PC-3 (cell line): ENCODE results near the gene PROSER1. TPM values are rescaled to one million over a fixed set of nuclear protein-coding genes. Genes with fewer than 3 reads are reported as not detected.

Experiments
- ATAC-seq: fragments of 200-7000 bp; cut with Tn5 transposase; 2 replicates; pipeline ENCODE4 v1.9.1; 2020; ENCODE audit warnings: mild to moderate bottlenecking, moderate library complexity
- BruUV-seq: library from RNA; stranded (reverse); fragments of 400-500 nt; replicated peaks from 2 replicates; lab custom pipeline; 2021; lab: Mats Ljungman, UMichigan
- CTCF ChIA-PET: fragments of 300-600 bp; sonication (Branson Sonifier 250); formaldehyde crosslinking; loops from one replicate; lab custom pipeline; 2022; ENCODE audit warnings: antibody characterized with exemption; lab: Charles Lee
- POLR2A ChIA-PET: fragments of 300-600 bp; sonication (Branson Sonifier 250); formaldehyde crosslinking; loops from one replicate; lab custom pipeline; 2022; ENCODE audit warnings: antibody characterized with exemption; ENCODE audit not compliant: unreplicated experiment; lab: Charles Lee
- DNase-seq: peaks from one replicate; pipeline ENCODE4 v3.0.0-alpha.2; 2015
- H2AFZ ChIP-seq: fragments of 300-600 bp; sonication (generic); 2 replicates; pipeline ENCODE4 v1.6.0; 2016; ENCODE audit warnings: antibody characterized with exemption, low read length
- H3F3A ChIP-seq: fragments of 300-600 bp; sonication (generic); one replicate; pipeline ENCODE4 v1.6.0; 2017; ENCODE audit warnings: antibody characterized with exemption, low read length, control low read depth, mild to moderate bottlenecking; ENCODE audit not compliant: unreplicated experiment
- H3K27ac ChIP-seq: fragments of 300-600 bp; sonication (generic); 2 replicates; pipeline ENCODE4 v1.5.1; 2016; ENCODE audit warnings: mild to moderate bottlenecking, low read length
- H3K27me3 ChIP-seq: fragments of 300-600 bp; sonication (generic); 2 replicates; pipeline ENCODE4 v1.6.1; 2016; ENCODE audit warnings: low read length, mixed read lengths
- H3K36me3 ChIP-seq: fragments of 300-600 bp; sonication (generic); 2 replicates; pipeline ENCODE4 v1.6.1; 2016; ENCODE audit warnings: low read depth, mixed run types, low read length, mixed read lengths
- H3K4me1 ChIP-seq: fragments of 300-600 bp; sonication (generic); 2 replicates; pipeline ENCODE4 v1.5.1; 2016; ENCODE audit warnings: low read length; ENCODE audit not compliant: insufficient read depth
- H3K4me2 ChIP-seq: fragments of 300-600 bp; sonication (generic); 2 replicates; pipeline ENCODE4 v1.6.0; 2016; ENCODE audit warnings: low read length
- H3K4me3 ChIP-seq: fragments of 300-600 bp; sonication (generic); 2 replicates; pipeline ENCODE4 v1.5.1; 2016; ENCODE audit warnings: mild to moderate bottlenecking, low read length, mixed read lengths
- H3K79me2 ChIP-seq: fragments of 300-600 bp; sonication (generic); 2 replicates; pipeline ENCODE4 v1.6.1; 2017; ENCODE audit warnings: low read length, mixed read lengths
- H3K9ac ChIP-seq: fragments of 300-600 bp; sonication (generic); 2 replicates; pipeline ENCODE4 v1.6.0; 2016; ENCODE audit warnings: mild to moderate bottlenecking, low read length
- H3K9me2 ChIP-seq: fragments of 300-600 bp; sonication (generic); replicated peaks from 2 replicates; pipeline ENCODE4 v1.6.1; 2016; ENCODE audit warnings: mixed run types, low read length, mixed read lengths
- H3K9me3 ChIP-seq: fragments of 300-600 bp; sonication (generic); 2 replicates; pipeline ENCODE4 v1.6.1; 2016; ENCODE audit warnings: low read length, mixed read lengths
- H4K20me1 ChIP-seq: fragments of 300-600 bp; sonication (generic); 2 replicates; pipeline ENCODE4 v1.6.1; 2016; ENCODE audit warnings: low read length, mixed read lengths
- EZH2 ChIP-seq: fragments of 300-600 bp; sonication (generic); IDR thresholded peaks from one replicate; pipeline ENCODE4 v1.6.1; 2017; ENCODE audit warnings: antibody characterized with exemption, mild to moderate bottlenecking, low read length; ENCODE audit not compliant: unreplicated experiment
- EZH2phosphoT487 ChIP-seq: fragments of 300-600 bp; sonication (generic); IDR thresholded peaks from 2 replicates; pipeline ENCODE4 v1.6.1; 2018; ENCODE audit warnings: mild to moderate bottlenecking, antibody characterized with exemption, low read length, borderline replicate concordance
- intact Hi-C: fragments of 100-400 bp; cut with micrococcal nuclease; formaldehyde crosslinking; loops from 2 replicates; pipeline ENCODE4 v1.9.0; 2023
- total RNA-seq: library from RNA; depleted of rRNA; stranded (reverse); fragments of >200 nt; gene quantifications from 2 replicates; pipeline ENCODE4 v1.2.3, GENCODE V29; 2014
- TF ChIP-seq, protein P1 (sequence below): fragments of 300-600 bp; sonication (generic); conservative IDR thresholded peaks from 2 replicates; pipeline ENCODE4 v1.5.1; 2017; ENCODE audit warnings: antibody characterized with exemption, low read depth, mild to moderate bottlenecking, low read length

PROSER1 gene
- total RNA-seq, 1 experiment from 2014 or later = 6.6 TPM

- Histone ChIP-seq H3K4me2 (no peak overlapping the region), H3K9me3 (no peaks in the 10 kb centered on the region), H3K4me1 (no peaks in the 10 kb centered on the region), H2AFZ (no peak overlapping the region), H3K36me3 (peaks cover 27% of the 10 kb centered on the region), H4K20me1 (no peaks in the 10 kb centered on the region), H3K79me2 (no peaks in the 10 kb centered on the region), H3K27me3 (no peaks in the 10 kb centered on the region), H3K27ac (no peak overlapping the region), H3F3A (no peaks in the 10 kb centered on the region), H3K9me2 (no peaks in the 10 kb centered on the region), H3K4me3 (no peak overlapping the region), H3K9ac (no peak overlapping the region)
- DNase-seq (peak; percentile 43), ATAC-seq (peak; percentile 38; the same call in 1 of the 2 replicates)
- CTCF ChIA-PET = no interaction called here
- intact Hi-C loops = loop anchor here (2.0 kb wide), 2 partner anchors 42 to 150 kb away; no protein-coding TSS in a partner anchor
- POLR2A ChIA-PET = no interaction called here
- TF ChIP-seq EZH2 (no peak), EZH2phosphoT487 (no peak)
- TF ChIP-seq, protein P1, sequence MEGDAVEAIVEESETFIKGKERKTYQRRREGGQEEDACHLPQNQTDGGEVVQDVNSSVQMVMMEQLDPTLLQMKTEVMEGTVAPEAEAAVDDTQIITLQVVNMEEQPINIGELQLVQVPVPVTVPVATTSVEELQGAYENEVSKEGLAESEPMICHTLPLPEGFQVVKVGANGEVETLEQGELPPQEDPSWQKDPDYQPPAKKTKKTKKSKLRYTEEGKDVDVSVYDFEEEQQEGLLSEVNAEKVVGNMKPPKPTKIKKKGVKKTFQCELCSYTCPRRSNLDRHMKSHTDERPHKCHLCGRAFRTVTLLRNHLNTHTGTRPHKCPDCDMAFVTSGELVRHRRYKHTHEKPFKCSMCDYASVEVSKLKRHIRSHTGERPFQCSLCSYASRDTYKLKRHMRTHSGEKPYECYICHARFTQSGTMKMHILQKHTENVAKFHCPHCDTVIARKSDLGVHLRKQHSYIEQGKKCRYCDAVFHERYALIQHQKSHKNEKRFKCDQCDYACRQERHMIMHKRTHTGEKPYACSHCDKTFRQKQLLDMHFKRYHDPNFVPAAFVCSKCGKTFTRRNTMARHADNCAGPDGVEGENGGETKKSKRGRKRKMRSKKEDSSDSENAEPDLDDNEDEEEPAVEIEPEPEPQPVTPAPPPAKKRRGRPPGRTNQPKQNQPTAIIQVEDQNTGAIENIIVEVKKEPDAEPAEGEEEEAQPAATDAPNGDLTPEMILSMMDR = peak; percentile 63
- BruUV-seq = no TSS peak
Observed at GRCh38 chr13:39016787-39017186, 21.1 kb downstream of the PROSER1 start.

DNA sequence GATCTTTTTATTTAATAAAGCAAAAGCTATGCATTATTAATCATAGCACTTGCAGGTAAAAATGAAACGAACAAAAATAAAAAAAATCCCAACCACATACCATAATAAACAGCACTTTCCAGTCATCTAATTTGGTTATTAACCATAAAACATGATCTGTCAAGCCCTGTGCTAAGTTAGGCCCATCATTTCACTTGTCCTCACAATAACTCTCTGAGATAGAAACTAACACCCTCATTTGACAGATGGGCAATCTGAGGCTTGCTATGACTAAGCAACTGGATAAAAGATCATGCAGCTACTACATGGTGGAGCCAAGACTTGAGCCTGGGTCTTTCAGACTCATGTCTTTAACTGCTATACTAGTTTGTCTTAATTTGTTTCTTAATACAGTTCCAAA is 21.8 kb downstream of the PROSER1 start:
- Histone ChIP-seq H3K4me2 (no peak overlapping the region), H3K9me2 (no peaks in the 10 kb centered on the region), H3K27ac (no peak overlapping the region), H3K4me3 (no peak overlapping the region), H3K9me3 (no peaks in the 10 kb centered on the region), H3K4me1 (no peaks in the 10 kb centered on the region), H2AFZ (no peak overlapping the region), H3F3A (no peaks in the 10 kb centered on the region), H4K20me1 (no peaks in the 10 kb centered on the region), H3K27me3 (no peaks in the 10 kb centered on the region), H3K36me3 (peaks cover 28% of the 10 kb centered on the region), H3K9ac (no peak overlapping the region), H3K79me2 (no peaks in the 10 kb centered on the region)
- CTCF ChIA-PET = no interaction called here
- TF ChIP-seq EZH2phosphoT487 (no peak), EZH2 (no peak)
- TF ChIP-seq, protein P1 = no peak
- POLR2A ChIA-PET = no interaction called here
- no peak for ATAC-seq
- intact Hi-C loops = loop anchor here (2.0 kb wide), 2 partner anchors 41 to 149 kb away; no protein-coding TSS in a partner anchor
- no TSS peak for BruUV-seq
- no peak for DNase-seq

- Histone ChIP-seq H3K9me2 (no peaks in the 10 kb centered on the region), H3K9me3 (no peaks in the 10 kb centered on the region), H3F3A (no peaks in the 10 kb centered on the region), H3K27ac (no peak overlapping the region), H3K27me3 (no peaks in the 10 kb centered on the region), H3K9ac (no peak overlapping the region), H3K36me3 (peaks cover 31% of the 10 kb centered on the region), H4K20me1 (no peaks in the 10 kb centered on the region), H3K4me2 (no peak overlapping the region), H3K4me3 (no peak overlapping the region), H3K79me2 (no peaks in the 10 kb centered on the region), H2AFZ (no peak overlapping the region), H3K4me1 (no peaks in the 10 kb centered on the region)
- intact Hi-C loops = no loop called here
- DNase-seq = no peak
- TF ChIP-seq, protein P1 = no peak
- TF ChIP-seq EZH2 = no peak
- TF ChIP-seq EZH2phosphoT487 = no peak
- ChIA-PET CTCF (interaction anchor here (0.6 kb wide), 1 partner anchor 260 kb away, joined by 3 read pairs; no protein-coding TSS in a partner anchor), POLR2A (no interaction called here)
- ATAC-seq = no peak
- BruUV-seq = no TSS peak
Observed at GRCh38 chr13:39013462-39013861, 24.4 kb downstream of the PROSER1 start.
